ENCODE results near the gene CES3.

Gene CES3

GRCh38 chr16:66996983-66997358, 35.9 kb downstream of the CES3 start:
- DNase-seq (ENCODE audit: insufficient read length) (no peak), FAIRE-seq (no peak)
- no peak for TF ChIP-seq POLR2AphosphoS5 (IDR thresholded peaks at IDR 0.05; ENCODE audit: low read depth, low read length)
- no peak for TF ChIP-seq TAF1 (IDR thresholded peaks at IDR 0.05; ENCODE audit: borderline replicate concordance, low read depth, low read length)
- TF ChIP-seq POLR2A (IDR thresholded peaks at IDR 0.05; ENCODE audit: low read depth, low read length) = no peak

GRCh38 chr16:67000384-67001351, 39.6 kb downstream of the CES3 start:
- TF ChIP-seq TAF1 (IDR thresholded peaks at IDR 0.05; ENCODE audit: borderline replicate concordance, low read depth, low read length) (no peak), POLR2AphosphoS5 (IDR thresholded peaks at IDR 0.05; ENCODE audit: low read depth, low read length) (no peak)
- FAIRE-seq (no peak), DNase-seq (ENCODE audit: insufficient read length) (peak; percentile 63)

GRCh38 chr16:67001726-67002125, 40.7 kb downstream of the CES3 start:
- no peak for FAIRE-seq
- no peak for TF ChIP-seq POLR2A (IDR thresholded peaks at IDR 0.05; ENCODE audit: low read depth, low read length)
- TF ChIP-seq POLR2AphosphoS5 (IDR thresholded peaks at IDR 0.05; ENCODE audit: low read depth, low read length) = no peak
- no peak for TF ChIP-seq TAF1 (IDR thresholded peaks at IDR 0.05; ENCODE audit: borderline replicate concordance, low read depth, low read length)
- no peak for DNase-seq (ENCODE audit: insufficient read length)

GRCh38 chr16:67006930-67007658, 46.0 kb downstream of the CES3 start:
- FAIRE-seq (no peak), DNase-seq (ENCODE audit: insufficient read length) (no peak)
- TF ChIP-seq POLR2A (IDR thresholded peaks at IDR 0.05; ENCODE audit: low read depth, low read length) (no peak), TAF1 (IDR thresholded peaks at IDR 0.05; ENCODE audit: borderline replicate concordance, low read depth, low read length) (no peak), POLR2AphosphoS5 (IDR thresholded peaks at IDR 0.05; ENCODE audit: low read depth, low read length) (no peak)

DNA sequence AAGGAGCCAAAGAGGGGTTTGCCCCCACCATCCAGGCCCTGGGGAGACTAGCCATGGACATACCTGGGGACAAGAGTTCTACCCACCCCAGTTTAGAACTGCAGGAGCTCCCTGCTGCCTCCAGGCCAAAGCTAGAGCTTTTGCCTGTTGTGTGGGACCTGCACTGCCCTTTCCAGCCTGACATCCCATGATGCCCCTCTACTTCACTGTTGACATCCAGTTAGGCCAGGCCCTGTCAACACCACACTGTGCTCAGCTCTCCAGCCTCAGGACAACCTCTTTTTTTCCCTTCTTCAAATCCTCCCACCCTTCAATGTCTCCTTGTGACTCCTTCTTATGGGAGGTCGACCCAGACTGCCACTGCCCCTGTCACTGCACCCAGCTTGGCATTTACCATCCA, 48.1 kb downstream of the CES3 start:
- FAIRE-seq (no peak), DNase-seq (ENCODE audit: insufficient read length) (no peak)
- TF ChIP-seq POLR2A (IDR thresholded peaks at IDR 0.05; ENCODE audit: low read depth, low read length) (no peak), TAF1 (IDR thresholded peaks at IDR 0.05; ENCODE audit: borderline replicate concordance, low read depth, low read length) (no peak), POLR2AphosphoS5 (IDR thresholded peaks at IDR 0.05; ENCODE audit: low read depth, low read length) (no peak)

DNA sequence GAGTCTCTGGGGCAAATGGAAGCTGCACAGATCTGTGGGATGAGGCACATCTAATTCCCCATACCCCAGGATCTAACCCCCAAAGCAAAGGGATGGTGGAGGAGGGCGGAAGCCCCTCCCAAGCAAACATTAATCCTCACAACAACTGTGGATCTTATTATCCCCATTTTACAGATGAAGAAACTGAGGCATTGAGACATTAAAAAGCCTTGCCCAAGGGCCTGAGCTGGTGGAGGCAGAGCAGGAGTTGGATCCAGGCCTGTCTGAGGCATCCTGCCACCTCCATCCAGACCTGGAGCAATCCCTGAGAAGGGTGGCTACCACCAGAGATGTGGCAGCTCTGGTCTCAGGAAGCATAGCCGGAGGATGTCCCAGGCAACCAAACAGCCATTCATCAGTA, 50.2 kb downstream of the CES3 start:
- no peak for FAIRE-seq
- no peak for DNase-seq (ENCODE audit: insufficient read length)
- TF ChIP-seq TAF1 (IDR thresholded peaks at IDR 0.05; ENCODE audit: borderline replicate concordance, low read depth, low read length) (no peak), POLR2AphosphoS5 (IDR thresholded peaks at IDR 0.05; ENCODE audit: low read depth, low read length) (no peak), POLR2A (IDR thresholded peaks at IDR 0.05; ENCODE audit: low read depth, low read length) (no peak)

DNA sequence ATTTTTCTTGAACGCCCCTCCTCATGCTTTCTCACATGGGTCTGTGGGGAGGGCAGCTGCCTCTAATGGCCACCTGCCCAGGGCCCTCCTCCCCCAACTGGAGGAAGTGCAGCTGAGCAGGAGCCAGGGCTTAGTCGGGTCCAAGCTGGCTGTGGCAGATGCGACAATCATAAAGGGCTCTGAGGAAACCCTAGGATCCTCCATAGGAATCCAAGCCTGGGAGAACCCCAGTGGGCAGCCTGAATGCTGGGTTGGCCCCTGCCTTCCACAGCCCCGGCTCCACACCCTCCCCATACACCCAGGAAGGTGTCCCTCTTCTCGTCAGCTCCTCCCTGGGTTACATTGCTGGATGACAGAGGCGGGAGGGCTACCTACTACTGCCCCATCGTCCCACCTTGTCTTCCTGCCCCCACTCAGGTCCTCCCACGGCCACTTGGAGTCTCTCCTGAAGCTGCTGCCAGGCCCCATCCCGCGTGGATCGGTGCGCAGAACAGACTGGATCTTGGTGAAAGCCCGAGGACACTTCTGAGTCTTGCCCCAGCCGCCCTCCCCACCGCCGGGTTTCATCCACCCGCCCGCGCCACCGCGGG, 52.3 kb downstream of the CES3 start:
- TF ChIP-seq POLR2A (IDR thresholded peaks at IDR 0.05; ENCODE audit: low read depth, low read length) = no peak
- TF ChIP-seq POLR2AphosphoS5 (IDR thresholded peaks at IDR 0.05; ENCODE audit: low read depth, low read length) = no peak
- no peak for TF ChIP-seq TAF1 (IDR thresholded peaks at IDR 0.05; ENCODE audit: borderline replicate concordance, low read depth, low read length)
- FAIRE-seq = peak; percentile 66
- DNase-seq (ENCODE audit: insufficient read length) = no peak

DNA sequence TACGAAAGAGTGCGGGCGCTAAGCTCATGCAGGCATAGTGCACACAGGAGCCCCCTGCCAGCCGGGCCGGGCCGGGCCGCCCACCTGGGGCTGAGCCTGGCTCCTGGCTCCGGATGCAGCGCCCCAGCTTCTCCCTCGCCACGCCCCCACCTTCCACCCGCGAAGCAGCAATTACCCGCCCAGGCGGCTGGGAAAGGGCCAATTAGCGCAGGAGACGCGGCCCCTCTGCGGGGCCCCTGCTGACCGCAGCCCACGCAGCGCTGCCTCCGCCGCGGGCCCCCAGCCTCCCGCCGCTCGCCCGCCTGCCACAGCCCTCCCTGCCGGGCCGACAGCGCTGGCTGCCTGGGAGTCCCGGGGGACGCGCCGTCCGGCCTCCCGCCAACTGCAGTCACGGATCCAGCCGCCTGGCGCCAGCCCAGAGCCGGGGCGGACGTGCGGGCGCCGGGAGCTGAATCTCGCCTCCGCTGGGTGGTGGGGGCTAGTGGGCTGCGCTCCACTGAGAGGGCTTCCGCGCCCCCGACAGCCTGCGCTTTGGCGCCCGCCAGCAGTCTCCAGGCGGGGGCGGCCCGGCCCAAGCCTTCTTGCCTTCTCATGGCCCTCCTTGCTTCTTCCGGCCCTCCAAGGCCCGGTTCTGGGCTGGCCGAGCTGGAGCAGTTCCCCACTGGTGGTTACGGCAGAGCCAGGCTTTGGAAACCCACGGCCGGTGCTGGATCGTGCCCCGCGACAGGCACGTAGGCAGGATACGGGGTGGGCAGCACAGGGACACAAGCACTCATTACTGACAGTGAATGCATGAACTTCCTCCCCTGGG, 53.0 kb downstream of the CES3 start:
- TF ChIP-seq POLR2A (IDR thresholded peaks at IDR 0.05; ENCODE audit: low read depth, low read length) = no peak
- no peak for TF ChIP-seq POLR2AphosphoS5 (IDR thresholded peaks at IDR 0.05; ENCODE audit: low read depth, low read length)
- TF ChIP-seq TAF1 (IDR thresholded peaks at IDR 0.05; ENCODE audit: borderline replicate concordance, low read depth, low read length) = no peak
- FAIRE-seq (peak; percentile 63), DNase-seq (ENCODE audit: insufficient read length) (peak; percentile 58)

GRCh38 chr16:67014634-67015312, 53.7 kb downstream of the CES3 start:
- no peak for FAIRE-seq
- no peak for DNase-seq (ENCODE audit: insufficient read length)

GRCh38 chr16:67015313-67015731, 54.3 kb downstream of the CES3 start:
- no peak for FAIRE-seq
- no peak for DNase-seq (ENCODE audit: insufficient read length)

More at GRCh38 chr16:67014634-67015312, 53.7 kb downstream of the CES3 start:
- no peak for TF ChIP-seq POLR2AphosphoS5 (IDR thresholded peaks at IDR 0.05; ENCODE audit: low read depth, low read length)
- TF ChIP-seq TAF1 (IDR thresholded peaks at IDR 0.05; ENCODE audit: borderline replicate concordance, low read depth, low read length) = no peak
- TF ChIP-seq POLR2A (IDR thresholded peaks at IDR 0.05; ENCODE audit: low read depth, low read length) = no peak

More at GRCh38 chr16:67015313-67015731, 54.3 kb downstream of the CES3 start:
- TF ChIP-seq TAF1 (IDR thresholded peaks at IDR 0.05; ENCODE audit: borderline replicate concordance, low read depth, low read length) = no peak
- TF ChIP-seq POLR2A (IDR thresholded peaks at IDR 0.05; ENCODE audit: low read depth, low read length) = no peak
- TF ChIP-seq POLR2AphosphoS5 (IDR thresholded peaks at IDR 0.05; ENCODE audit: low read depth, low read length) = no peak
